Left colon (tissue), 2 donors: ENCODE measurements around the gene CSH2. TPM values are rescaled to one million over a fixed set of nuclear protein-coding genes. Genes with fewer than 3 reads are reported as not detected.
"Not testable (repeated sequence)": the region's sequence is repeated elsewhere in the genome, so short reads cannot be mapped to it uniquely, and the experiment has no call there.

ENCODE experiments used
- ATAC-seq: fragments of 200-7000 bp; cut with Tn5 transposase; one replicate; pipeline ENCODE4 v1.9.1; 2020; ENCODE audit warnings: mild to moderate bottlenecking, moderate library complexity
- DNase-seq, 2 donors: peaks; one replicate each; pipeline ENCODE4 v3.0.0-alpha.2; 2020
- intact Hi-C, 2 donors: fragments of 100-400 bp; cut with DNase I in 1 of 2; cut with micrococcal nuclease in 1 of 2; formaldehyde crosslinking; loops; one replicate each; pipeline versions ENCODE4 v1.11.2 to v1.14.0; 2022; cut with DNase I, micrococcal nuclease
- long read RNA-seq: library from polyadenylated mRNA; unstranded; transcript quantifications from one replicate; pipeline ENCODE4 v2.0.0, GENCODE V29; 2021
- total RNA-seq, 2 donors: library from RNA; stranded (reverse); fragmentation: NEBNext Ultra II Directional; extraction: Animal tissue kit (Norgen Biotek cat#: 25700); gene quantifications; one replicate each; pipeline ENCODE4 v1.2.1, GENCODE V29; 2021
- donor health status: DM: no; HTN: no; CAD: no.
- donor health status: DM: yes; HTN: yes; CAD: no.

The CSH2 gene
- not detected for total RNA-seq
- long read RNA-seq: 0 reads

DNA sequence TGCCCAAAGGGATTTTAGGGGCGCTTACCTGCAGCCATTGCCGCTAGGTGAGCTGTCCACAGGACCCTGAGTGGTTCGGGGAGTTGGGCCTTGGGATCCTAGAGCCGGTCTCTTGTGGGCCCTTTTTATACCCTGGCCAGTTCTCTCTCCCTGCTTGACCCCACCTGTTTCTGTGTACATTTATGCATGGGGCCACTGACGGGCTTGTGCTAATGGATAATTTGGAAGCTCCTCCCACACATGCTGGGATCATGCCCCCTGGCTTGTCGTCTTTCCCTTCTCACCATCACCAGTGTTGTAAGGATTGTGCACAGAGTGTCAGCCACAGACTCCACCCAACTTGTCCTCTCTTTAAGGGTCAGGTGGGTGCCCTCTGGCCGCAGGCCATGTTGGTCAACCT lies at the start of gene CSH2:
Gene CSH2, minus strand, starts transcription at position 101 of the 400 bp plus-strand sequence. Its CDS starts 63 bp downstream, at position 38.
- ATAC-seq, DNase-seq, intact Hi-C loops: not testable (repeated sequence)

DNA sequence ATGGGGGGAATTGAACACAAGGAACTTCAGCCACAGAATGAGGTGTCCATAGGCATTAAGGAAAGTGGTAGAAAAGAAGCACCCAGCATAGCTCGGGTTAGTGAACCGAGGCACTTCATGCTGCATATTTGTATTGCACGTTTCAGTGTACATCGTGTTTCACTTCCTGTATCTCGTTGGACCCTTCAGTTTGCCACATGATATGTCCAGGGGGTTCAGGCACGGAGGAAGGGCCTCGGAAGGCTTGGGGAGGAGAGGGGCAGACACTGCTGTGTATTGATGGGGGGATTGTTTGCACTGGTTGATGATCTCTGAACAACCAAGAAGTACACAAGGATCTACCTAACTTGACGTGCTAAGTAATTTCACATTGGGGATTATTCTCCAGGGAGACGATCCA lies 48.9 kb upstream of the CSH2 start:
- intact Hi-C loops: loop anchor here in 1 of 2 donors (10.0 kb wide), 1 partner anchor 102 kb away; the partner anchor contains the start of gene ICAM2
- DNase-seq, ATAC-seq: not testable (repeated sequence)

DNA sequence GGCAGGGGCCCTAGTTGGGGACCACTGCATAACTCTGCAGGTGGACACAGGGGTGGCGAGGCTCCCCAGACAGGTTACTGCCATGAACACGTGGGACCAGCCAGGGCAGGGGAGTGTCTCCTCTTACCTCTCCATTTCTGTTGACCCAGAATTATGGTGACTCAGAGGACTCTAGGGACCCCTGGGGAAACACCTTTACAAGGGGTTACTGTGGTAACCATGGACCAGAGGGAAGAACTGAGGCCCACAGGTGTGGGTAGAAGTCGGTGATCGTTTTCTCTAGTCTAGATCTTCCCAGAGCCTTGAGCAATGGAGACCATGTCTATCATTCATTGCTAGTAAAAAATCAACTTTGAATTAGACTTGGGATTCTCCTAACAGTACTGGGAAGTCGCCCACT lies 47.3 kb upstream of the CSH2 start:
- intact Hi-C loops: loop anchor here in 1 of 2 donors (10.0 kb wide), 1 partner anchor 104 kb away; the partner anchor contains the start of gene ICAM2
- ATAC-seq, DNase-seq: not testable (repeated sequence)

- not testable (repeated sequence) for DNase-seq, ATAC-seq
- intact Hi-C loops: loop anchor here in 1 of 2 donors (10.0 kb wide), 1 partner anchor 105 kb away; the partner anchor contains the start of gene ICAM2
Observed at GRCh38 chr17:63920050-63920449, 46.6 kb upstream of the CSH2 start.

DNA sequence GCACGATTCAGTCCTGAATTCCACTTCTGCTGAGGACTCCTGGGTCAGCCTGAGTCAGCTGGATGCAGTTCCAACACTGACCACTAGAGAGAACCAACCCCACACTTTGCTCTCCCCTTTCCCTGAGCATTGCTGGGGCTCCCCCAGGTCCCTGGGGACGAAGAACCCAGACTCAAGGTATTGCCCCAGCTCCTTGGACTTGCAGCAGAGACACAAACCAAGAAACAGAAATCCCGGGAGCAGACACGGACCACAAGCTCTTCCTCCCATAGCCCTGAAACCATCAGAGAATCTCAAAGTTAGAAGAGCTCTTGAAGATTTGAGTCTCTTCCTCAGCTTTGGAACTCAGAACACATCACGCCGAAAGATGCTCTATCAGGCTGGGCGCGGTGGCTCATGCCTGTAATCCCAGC lies 45.8 kb upstream of the CSH2 start:
- intact Hi-C loops: loop anchor here (10.0 kb wide), 2 partner anchors 105 to 215 kb away; partner anchors contain the start of genes ERN1 (in 2 of the 2) and ICAM2 (in 1 of the 2)
- ATAC-seq (peak; percentile 83), DNase-seq (peak; percentile 32 to 68)

GRCh38 chr17:63918789-63919305 lies 45.4 kb upstream of the CSH2 start, which contains the start of gene GH1:
Gene GH1, minus strand, starts transcription at chr17:63918839. Its CDS starts 63 bp downstream, at chr17:63918776.
- intact Hi-C loops: loop anchor here (10.0 kb wide), 2 partner anchors 106 to 216 kb away; partner anchors contain the start of genes ERN1 (in 2 of the 2) and ICAM2 (in 1 of the 2)
- not testable (repeated sequence) for DNase-seq, ATAC-seq

DNA sequence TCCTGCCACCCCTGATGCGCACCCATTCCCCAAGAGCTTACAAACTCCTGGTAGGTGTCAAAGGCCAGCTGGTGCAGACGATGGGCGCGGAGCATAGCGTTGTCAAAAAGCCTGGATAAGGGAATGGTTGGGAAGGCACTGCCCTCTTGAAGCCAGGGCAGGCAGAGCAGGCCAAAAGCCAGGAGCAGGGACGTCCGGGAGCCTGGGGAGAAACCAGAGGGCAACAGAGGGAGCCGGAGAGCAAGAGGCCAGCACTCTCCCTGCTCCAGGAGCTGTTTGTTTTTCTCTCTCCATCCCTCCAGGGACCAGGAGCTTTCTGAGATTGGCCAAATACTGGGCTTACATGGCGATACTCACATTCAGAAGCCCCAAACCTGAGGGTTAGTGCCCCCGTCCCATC lies 44.8 kb upstream of the CSH2 start:
- intact Hi-C loops: loop anchor here (10.0 kb wide), 2 partner anchors 106 to 216 kb away; partner anchors contain the start of genes ERN1 (in 2 of the 2) and ICAM2 (in 1 of the 2)
- DNase-seq: no peak
- no peak for ATAC-seq

GRCh38 chr17:63917646-63918045 lies 44.2 kb upstream of the CSH2 start:
- ATAC-seq (no peak), DNase-seq (no peak)
- intact Hi-C loops: loop anchor here (10.0 kb wide), 2 partner anchors 107 to 217 kb away; partner anchors contain the start of genes ERN1 (in 2 of the 2) and ICAM2 (in 1 of the 2)

GRCh38 chr17:63917206-63917605 lies 43.7 kb upstream of the CSH2 start:
- not testable (repeated sequence) for ATAC-seq, DNase-seq
- intact Hi-C loops: loop anchor here (10.0 kb wide), 2 partner anchors 108 to 218 kb away; partner anchors contain the start of genes ERN1 (in 2 of the 2) and ICAM2 (in 1 of the 2)

DNA sequence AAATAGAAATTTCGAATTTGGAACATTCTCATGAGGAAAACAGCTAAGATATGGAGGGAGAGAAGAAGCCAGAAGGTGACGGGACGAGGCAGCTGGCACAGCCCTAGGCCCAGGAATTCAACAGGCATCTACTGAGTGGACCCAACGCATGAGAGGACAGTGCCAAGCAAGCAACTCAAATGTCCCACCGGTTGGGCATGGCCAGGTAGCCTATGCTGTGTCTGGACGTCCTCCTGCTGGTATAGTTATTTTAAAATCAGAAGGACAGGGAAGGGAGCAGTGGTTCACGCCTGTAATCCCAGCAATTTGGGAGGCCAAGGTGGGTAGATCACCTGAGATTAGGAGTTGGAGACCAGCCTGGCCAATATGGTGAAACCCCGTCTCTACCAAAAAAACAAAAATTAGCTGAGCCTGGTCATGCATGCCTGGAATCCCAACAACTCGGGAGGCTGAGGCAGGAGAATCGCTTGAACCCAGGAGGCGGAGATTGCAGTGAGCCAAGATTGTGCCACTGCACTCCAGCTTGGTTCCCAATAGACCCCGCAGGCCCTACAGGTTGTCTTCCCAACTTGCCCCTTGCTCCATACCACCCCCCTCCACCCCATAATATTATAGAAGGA lies 43.2 kb upstream of the CSH2 start:
- ATAC-seq (no peak), DNase-seq (no peak)
- intact Hi-C loops: loop anchor here (10.0 kb wide), 2 partner anchors 108 to 218 kb away; partner anchors contain the start of genes ERN1 (in 2 of the 2) and ICAM2 (in 1 of the 2)

DNA sequence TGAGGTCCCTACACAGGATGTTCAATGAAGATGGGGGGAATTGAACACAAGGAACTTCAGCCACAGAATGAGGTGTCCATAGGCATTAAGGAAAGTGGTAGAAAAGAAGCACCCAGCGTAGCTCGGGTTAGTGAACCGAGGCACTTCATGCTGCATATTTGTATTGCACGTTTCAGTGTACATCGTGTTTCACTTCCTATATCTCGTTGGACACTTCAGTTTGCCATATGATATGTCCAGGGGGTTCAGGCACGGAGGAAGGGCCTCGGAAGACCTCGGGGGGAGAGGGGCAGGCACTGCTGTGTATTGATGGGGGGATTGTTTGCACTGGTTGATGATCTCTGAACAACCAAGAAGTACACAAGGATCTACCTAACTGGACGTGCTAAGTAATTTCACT lies 42.3 kb upstream of the CSH2 start:
- ATAC-seq, DNase-seq: not testable (repeated sequence)
- intact Hi-C loops: loop anchor here (10.0 kb wide), 2 partner anchors 109 to 219 kb away; partner anchors contain the start of genes ERN1 (in 2 of the 2) and ICAM2 (in 1 of the 2)

GRCh38 chr17:63914471-63914870 lies 41.0 kb upstream of the CSH2 start:
- ATAC-seq (no peak), DNase-seq (no peak)
- intact Hi-C loops: loop anchor here (10.0 kb wide), 2 partner anchors 110 to 220 kb away; partner anchors contain the start of genes ERN1 (in 2 of the 2) and ICAM2 (in 1 of the 2)

DNA sequence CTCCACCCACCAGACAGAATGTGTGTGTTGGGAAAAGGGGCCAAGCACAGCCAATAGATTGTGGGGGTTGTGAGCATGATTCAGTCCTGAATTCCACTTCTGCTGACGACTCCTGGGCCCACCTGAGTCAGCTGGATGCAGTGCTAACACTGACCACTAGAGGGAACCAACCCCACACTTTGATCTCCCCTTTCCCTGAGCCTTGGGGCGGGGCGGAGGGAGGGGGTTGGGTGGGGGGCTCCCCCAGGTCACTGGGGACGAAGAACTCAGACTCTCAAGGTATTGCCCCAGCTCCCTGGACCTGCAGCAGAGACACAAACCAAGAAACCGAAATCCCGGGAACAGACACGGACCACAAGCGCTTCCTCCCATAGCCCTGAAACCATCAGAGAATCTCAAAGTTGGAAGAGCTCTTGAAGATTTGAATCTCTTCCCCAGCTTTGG lies 38.2 kb upstream of the CSH2 start:
- ATAC-seq (peak; percentile 44), DNase-seq (peak in 1 of 2 donors; percentile 38)
- intact Hi-C loops: loop anchor here (10.0 kb wide), 2 partner anchors 113 to 223 kb away; partner anchors contain the start of genes ERN1 (in 2 of the 2) and ICAM2 (in 1 of the 2)

DNA sequence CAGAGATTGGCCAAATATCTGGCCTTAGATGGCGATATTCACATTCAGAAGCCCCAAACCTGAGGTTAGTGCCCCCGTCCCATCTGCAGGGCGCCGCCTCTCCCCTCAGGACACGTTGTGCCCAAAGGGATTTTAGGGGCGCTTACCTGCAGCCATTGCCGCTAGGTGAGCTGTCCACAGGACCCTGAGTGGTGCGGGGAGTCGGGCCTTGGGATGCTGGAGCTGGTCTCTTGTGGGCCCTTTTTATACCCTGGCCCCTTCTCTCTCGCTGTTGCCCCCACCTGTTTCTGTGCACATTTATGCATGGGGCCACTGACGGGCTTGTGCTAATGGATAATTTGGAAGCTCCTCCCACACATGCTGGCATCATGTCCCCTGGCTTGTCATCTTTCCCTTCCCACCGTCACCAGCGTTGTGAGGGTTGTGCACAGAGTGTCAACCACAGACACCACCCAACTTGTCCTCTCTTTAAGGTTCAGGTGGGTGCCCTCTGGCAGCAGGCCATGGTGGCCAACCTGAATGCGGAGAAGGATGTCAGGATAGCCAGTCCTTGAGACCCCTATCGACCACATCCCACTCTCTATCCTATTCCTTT lies 37.7 kb upstream of the CSH2 start, which contains the start of gene CSHL1:
Gene CSHL1, minus strand, starts transcription at position 218 of the 595 bp plus-strand sequence. Its CDS starts 62 bp downstream, at position 156.
- intact Hi-C loops: loop anchor here (10.0 kb wide), 2 partner anchors 114 to 224 kb away; partner anchors contain the start of genes ERN1 (in 2 of the 2) and ICAM2 (in 1 of the 2)
- no peak for DNase-seq
- no peak for ATAC-seq

DNA sequence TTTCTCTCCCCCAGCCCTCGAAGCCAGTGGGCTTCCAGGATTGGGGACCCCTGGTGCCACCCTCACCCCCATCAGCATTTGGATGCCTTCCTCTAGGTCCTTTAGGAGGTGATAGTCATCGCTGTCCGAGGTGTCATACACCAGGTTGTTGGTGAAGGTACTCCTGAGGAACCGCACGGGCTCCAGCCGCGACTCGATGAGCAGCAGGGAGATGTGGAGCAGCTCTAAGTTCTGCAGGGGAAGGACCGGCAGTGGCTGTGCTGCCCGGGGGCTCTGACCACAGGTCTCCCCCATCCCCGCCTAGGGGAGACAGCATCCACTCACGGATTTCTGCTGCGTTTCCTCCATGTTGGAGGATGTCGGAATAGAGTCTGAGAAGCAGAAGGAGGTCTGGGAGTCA lies 36.6 kb upstream of the CSH2 start:
- DNase-seq (no peak), ATAC-seq (no peak)

GRCh38 chr17:63909586-63909985 lies 36.1 kb upstream of the CSH2 start:
- ATAC-seq, intact Hi-C loops, DNase-seq: not testable (repeated sequence)

More for the DNA sequence above, 36.6 kb upstream of the CSH2 start:
- intact Hi-C loops: loop anchor here (10.0 kb wide), 2 partner anchors 115 to 225 kb away; partner anchors contain the start of genes ERN1 (in 2 of the 2) and ICAM2 (in 1 of the 2)

DNA sequence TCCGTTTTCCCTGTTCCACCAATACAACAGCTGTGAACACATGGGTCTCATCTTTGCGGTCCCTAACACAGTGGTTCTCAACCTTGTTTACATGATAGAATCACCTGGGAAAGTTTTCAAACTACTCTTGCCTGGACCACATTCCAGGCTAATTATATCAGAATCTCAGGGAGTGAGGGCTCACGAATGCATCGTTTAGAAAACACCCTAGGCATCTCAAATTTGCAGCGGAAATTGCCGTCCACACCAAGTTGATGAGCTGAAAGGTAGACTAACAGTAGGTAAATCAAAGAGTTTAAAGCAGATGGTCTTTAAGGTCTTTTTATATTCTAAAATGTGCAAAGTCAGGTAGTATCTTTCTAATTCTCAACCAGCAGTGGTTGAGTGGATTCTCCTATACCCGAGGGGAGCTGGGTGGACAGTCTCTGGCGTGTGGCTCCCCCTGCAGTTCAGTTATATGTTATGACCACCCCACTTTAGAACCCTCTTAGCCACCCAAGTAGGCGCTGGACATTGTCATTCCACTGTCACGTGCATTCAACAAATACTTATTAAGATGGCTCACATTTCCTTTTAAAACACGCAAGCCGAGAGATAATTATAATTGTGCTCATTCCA lies 33.8 kb upstream of the CSH2 start:
- intact Hi-C loops, DNase-seq, ATAC-seq: not testable (repeated sequence)

DNA sequence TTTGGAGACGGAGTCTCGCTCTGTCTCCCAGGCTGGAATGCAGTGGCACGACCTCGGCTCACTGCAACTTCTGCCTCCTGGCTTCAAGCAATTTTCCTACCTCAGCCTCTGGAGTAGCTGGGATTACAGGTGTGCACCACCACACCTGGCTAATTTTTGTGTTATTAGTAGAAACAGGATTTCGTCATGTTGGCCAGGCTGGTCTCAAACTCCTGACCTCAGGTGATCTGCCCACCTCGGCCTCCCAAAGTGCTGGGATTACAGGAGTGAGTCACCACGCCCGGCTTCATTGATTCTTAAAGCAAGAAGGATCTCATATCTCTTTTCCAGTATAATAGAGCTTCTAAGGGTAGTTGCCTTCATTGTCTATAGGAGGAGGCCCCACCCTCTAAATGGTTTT lies 31.3 kb upstream of the CSH2 start:
- ATAC-seq, intact Hi-C loops, DNase-seq: not testable (repeated sequence)
